ENCODE data around the gene PDP2.
"Not testable (repeated sequence)": the region's sequence is repeated elsewhere in the genome, so short reads cannot be mapped to it uniquely, and the experiment has no call there.

DNA sequence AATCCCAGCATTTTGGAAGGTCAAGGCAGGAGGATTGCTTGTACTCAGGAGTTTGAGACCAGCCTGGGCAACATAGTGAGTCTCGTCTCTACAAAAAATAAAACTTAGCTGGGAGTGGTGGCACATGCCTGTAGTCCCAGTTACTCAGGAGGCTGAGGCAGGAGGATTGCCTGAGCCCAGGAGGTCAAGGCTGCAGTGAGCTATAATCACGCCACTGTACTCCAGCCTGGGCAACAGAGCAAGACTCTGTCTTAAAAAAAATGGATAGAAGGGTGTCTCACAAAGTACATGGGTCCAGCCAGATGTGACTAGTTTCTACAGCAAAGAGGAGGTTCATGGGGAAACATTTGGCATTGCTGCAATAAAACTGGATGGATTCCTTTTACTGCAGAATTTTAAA lies 9.0 kb upstream of the PDP2 start:
- TF ChIP-seq CTCF, POLR2A (IDR thresholded peaks at IDR 0.05): not testable (repeated sequence)
